Breast epithelium (tissue), 3 donors: Measurements from ENCODE around the gene CAPG.

ENCODE experiments used
- POLR2A ChIP-seq: fragments of 450-650 bp; IDR thresholded peaks from one replicate; pipeline ENCODE4 v1.6.1; 2016; ENCODE audit warnings: antibody characterized with exemption, mild to moderate bottlenecking, moderate library complexity
- TF ChIP-seq, protein P1 (sequence below), 3 donors: fragments of 450-650 bp; IDR thresholded peaks; one replicate each; pipeline ENCODE4 v1.5.1; 2016 to 2017; ENCODE audit warnings: antibody characterized with exemption in 3 of 3, mild to moderate bottlenecking in 3 of 3, moderate library complexity in 3 of 3

DNA sequence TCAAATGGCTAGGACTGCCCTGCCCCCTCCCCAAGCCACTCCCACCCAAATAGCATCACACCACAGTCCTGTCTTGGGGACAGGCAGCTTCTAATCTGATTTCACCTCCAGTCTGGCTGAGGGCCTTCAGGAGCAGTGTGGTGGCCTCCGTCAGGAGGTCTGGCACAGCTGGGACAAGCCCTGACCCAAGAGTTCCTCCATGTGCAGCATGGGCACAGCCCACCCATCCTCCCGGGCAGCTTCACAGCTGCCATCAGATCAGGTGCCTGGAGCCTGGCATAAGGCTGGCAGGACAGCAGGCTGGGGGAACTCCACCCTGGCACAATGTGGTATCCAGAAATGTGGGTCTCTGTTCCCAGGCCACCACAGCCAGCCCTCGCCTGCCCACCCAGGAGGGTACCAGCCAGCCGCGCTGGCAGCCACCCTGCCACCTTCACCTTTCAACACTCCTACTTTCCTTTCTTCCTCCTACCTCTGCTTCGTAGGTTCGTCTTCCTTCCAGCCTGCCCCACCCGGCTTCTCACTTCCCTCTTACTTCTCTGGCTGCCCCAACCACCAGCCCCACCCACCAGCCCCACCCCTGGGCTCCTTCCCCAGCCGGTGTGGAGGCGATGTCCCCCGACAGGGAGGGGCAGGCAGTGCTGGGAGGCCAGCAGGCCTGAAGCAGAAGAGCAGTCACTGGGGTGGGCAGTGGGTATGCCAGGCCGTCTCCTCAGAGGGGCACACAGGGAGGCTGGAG, at the start of gene CAPG:
- no peak for TF ChIP-seq POLR2A
- TF ChIP-seq, protein P1, sequence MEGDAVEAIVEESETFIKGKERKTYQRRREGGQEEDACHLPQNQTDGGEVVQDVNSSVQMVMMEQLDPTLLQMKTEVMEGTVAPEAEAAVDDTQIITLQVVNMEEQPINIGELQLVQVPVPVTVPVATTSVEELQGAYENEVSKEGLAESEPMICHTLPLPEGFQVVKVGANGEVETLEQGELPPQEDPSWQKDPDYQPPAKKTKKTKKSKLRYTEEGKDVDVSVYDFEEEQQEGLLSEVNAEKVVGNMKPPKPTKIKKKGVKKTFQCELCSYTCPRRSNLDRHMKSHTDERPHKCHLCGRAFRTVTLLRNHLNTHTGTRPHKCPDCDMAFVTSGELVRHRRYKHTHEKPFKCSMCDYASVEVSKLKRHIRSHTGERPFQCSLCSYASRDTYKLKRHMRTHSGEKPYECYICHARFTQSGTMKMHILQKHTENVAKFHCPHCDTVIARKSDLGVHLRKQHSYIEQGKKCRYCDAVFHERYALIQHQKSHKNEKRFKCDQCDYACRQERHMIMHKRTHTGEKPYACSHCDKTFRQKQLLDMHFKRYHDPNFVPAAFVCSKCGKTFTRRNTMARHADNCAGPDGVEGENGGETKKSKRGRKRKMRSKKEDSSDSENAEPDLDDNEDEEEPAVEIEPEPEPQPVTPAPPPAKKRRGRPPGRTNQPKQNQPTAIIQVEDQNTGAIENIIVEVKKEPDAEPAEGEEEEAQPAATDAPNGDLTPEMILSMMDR (IDR thresholded peaks at IDR 0.05): no peak
